Nephron (organoid): ENCODE data around the gene CNTN4.

Experiments used
- H3K27ac Mint-ChIP-seq, 3 experiments: 2 replicates each; pipeline ENCODE4 v1.8.0; 2020; ENCODE audit warnings: mixed read lengths in 3 of 3, mild to moderate bottlenecking in 2 of 3, moderate library complexity in 1 of 3
- H3K27me3 Mint-ChIP-seq: 2 replicates; pipeline ENCODE4 v1.8.0; 2021; ENCODE audit warnings: low read depth, mild to moderate bottlenecking, moderate library complexity, mixed read lengths
- H3K36me3 Mint-ChIP-seq: 2 replicates; pipeline ENCODE4 v1.8.0; 2020; ENCODE audit warnings: low read depth, mixed read lengths
- H3K4me1 Mint-ChIP-seq: 2 replicates; pipeline ENCODE4 v1.8.0; 2020; ENCODE audit warnings: mixed read lengths
- H3K4me3 Mint-ChIP-seq, 3 experiments: 2 replicates each; pipeline ENCODE4 v1.8.0; 2020; ENCODE audit warnings: mild to moderate bottlenecking in 3 of 3, mixed read lengths in 3 of 3, moderate library complexity in 2 of 3
- H3K9me3 Mint-ChIP-seq: 2 replicates; pipeline ENCODE4 v1.8.0; 2020; ENCODE audit warnings: mixed read lengths
- TF ChIP-seq, protein P1 (sequence below), 3 experiments: fragments of 200-600 bp; sonication (generic); IDR thresholded peaks; one replicate each; pipeline ENCODE4 v1.5.0; 2021; ENCODE audit warnings: antibody characterized with exemption in 3 of 3; ENCODE audit not compliant: unreplicated experiment in 3 of 3

The CNTN4 gene

DNA sequence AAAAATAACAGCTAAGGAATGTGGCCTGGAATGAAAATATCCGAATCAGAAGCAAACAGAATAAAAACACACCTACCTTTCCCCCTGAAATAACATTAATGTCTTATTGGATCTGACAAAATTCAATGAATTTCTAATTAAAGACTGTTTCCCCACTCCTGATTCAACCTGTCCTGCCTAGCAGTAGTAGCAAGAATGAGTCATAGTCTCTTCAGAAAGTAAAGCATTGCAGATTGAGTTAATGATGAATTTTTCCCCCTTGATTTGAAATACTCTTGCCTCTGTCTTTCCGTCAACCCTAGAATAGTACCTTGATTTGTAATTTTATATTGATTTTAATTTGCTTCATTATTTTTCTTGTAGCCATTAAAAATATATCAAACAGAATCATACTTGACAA lies 212.4 kb downstream of the CNTN4 start:
- H3K4me3 Mint-ChIP-seq: no peak overlapping the region
- H3K36me3 Mint-ChIP-seq: no peaks in the 10 kb centered on the region
- TF ChIP-seq, protein P1, sequence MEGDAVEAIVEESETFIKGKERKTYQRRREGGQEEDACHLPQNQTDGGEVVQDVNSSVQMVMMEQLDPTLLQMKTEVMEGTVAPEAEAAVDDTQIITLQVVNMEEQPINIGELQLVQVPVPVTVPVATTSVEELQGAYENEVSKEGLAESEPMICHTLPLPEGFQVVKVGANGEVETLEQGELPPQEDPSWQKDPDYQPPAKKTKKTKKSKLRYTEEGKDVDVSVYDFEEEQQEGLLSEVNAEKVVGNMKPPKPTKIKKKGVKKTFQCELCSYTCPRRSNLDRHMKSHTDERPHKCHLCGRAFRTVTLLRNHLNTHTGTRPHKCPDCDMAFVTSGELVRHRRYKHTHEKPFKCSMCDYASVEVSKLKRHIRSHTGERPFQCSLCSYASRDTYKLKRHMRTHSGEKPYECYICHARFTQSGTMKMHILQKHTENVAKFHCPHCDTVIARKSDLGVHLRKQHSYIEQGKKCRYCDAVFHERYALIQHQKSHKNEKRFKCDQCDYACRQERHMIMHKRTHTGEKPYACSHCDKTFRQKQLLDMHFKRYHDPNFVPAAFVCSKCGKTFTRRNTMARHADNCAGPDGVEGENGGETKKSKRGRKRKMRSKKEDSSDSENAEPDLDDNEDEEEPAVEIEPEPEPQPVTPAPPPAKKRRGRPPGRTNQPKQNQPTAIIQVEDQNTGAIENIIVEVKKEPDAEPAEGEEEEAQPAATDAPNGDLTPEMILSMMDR (IDR thresholded peaks at IDR 0.05; ENCODE audit: unreplicated experiment in 3 of 3): no peak
- no peaks in the 10 kb centered on the region for H3K9me3 Mint-ChIP-seq
- no peaks in the 10 kb centered on the region for H3K27me3 Mint-ChIP-seq
- no peaks in the 10 kb centered on the region for H3K4me1 Mint-ChIP-seq
- no peak overlapping the region for H3K27ac Mint-ChIP-seq

DNA sequence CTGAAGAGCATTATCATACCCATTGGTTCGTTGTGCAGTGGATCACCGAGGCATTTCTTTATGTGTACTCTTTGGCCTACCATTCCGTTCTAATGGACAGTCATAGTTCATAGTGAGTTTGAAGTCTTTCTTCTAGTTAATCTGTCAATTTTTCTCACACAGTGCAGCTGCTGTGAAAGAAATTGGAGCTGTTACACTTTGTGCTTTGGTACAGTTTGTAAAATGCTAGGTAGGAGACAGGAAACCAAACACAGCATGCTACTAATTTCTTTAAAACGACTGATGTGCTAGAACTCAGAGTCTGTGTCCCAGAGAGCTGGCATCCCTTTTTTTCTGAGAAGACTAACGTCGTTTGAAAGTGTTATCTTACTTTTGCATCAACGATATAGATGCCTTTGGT lies 218.9 kb downstream of the CNTN4 start:
- TF ChIP-seq, protein P1 (IDR thresholded peaks at IDR 0.05; ENCODE audit: unreplicated experiment in 3 of 3): no peak
- H3K27ac Mint-ChIP-seq: no peak overlapping the region
- no peaks in the 10 kb centered on the region for H3K9me3 Mint-ChIP-seq
- H3K27me3 Mint-ChIP-seq: no peaks in the 10 kb centered on the region
- H3K36me3 Mint-ChIP-seq: no peaks in the 10 kb centered on the region
- no peaks in the 10 kb centered on the region for H3K4me1 Mint-ChIP-seq
- H3K4me3 Mint-ChIP-seq: no peak overlapping the region

DNA sequence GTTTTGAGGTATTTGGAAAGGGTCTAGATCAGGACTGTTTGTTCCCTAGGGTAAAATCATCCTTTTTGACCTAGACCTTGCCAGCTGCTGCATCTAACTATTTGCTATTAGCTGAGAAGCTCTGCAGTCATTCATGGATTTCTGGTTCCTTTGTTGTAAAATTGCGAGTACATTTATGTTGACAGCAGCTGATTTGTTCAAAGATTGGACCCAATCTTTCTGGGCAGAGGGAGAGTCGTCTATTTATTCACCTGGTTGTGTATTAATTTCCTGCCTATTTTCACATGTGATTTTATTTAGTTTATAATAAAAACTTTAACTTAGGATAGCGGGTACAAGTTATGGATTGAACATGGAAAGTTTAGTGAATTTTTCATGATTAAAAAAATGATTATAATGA lies 236.3 kb downstream of the CNTN4 start:
- no peaks in the 10 kb centered on the region for H3K9me3 Mint-ChIP-seq
- H3K4me3 Mint-ChIP-seq: no peak overlapping the region
- H3K36me3 Mint-ChIP-seq: no peaks in the 10 kb centered on the region
- H3K27me3 Mint-ChIP-seq: no peaks in the 10 kb centered on the region
- H3K27ac Mint-ChIP-seq: no peak overlapping the region
- TF ChIP-seq, protein P1 (IDR thresholded peaks at IDR 0.05; ENCODE audit: unreplicated experiment in 3 of 3): no peak
- no peaks in the 10 kb centered on the region for H3K4me1 Mint-ChIP-seq

DNA sequence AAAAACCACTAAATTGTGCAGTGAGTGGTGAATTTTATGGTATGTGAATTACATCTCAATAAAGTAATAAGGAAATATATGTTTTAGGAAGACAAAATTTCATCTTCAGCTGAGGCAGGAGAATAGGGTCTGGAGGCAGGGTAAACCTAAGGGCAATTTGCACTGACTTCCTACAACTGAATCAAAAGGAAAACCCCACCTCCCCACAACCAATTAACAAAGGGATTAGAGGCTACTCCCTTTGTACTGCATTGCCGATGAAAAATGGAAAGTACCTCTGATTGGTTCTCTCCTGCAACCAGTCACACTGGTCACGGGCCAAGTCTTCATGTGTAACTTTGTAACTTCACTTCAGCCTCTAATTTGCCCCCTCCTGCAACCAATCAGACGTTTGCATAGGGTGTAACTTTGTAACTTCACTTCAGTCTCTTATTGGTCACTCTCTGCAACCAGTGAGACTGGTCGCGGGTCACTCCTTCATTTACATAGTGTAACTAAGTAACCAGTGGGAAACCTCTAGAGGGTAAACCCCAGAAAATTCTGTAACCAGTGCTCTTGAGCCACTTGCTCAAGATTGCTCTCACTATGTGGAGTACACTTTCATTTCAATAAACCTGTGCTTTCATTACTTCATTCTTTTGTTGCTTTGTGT lies 244.5 kb downstream of the CNTN4 start:
- Mint-ChIP-seq H3K4me3 (no peak overlapping the region), H3K27me3 (no peaks in the 10 kb centered on the region), H3K9me3 (no peaks in the 10 kb centered on the region), H3K4me1 (no peaks in the 10 kb centered on the region), H3K36me3 (peaks cover 17% of the 10 kb centered on the region), H3K27ac (no peak overlapping the region)
- TF ChIP-seq, protein P1 (IDR thresholded peaks at IDR 0.05; ENCODE audit: unreplicated experiment in 3 of 3): no peak

DNA sequence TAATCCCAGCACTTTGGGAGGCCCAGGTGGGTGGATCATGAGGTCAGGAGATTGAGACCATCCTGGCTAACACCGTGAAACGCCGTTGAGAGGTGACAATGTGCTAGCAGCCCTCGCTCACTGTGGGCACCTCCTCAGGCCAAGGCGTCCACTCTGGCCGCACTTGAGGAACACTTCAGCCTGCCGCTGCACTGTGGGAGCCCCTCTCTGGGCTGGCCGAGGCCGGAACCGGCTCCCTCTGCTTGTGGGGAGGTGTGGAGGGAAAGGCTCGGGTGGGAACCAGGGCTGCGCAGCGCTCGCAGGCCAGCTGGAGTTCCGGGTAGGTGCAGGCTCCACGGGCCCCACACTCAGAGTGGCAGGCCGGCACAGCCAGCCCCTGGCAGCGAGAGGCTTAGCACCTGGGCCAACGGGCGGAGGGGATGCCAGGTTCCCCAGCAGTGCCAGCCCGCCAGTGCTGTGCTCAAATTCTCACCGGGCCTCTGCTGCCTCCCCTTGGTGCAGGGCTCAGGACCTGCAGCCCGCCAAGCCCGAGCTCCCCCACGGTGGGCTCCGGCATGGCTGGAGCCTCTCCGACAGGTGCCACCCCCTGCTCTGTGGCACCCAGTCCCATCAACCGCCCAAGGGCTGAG lies 253.6 kb downstream of the CNTN4 start:
- Mint-ChIP-seq H3K9me3 (no peaks in the 10 kb centered on the region), H3K27me3 (peaks cover 4% of the 10 kb centered on the region), H3K4me3 (no peak overlapping the region), H3K36me3 (peaks cover 20% of the 10 kb centered on the region), H3K4me1 (peaks cover 4% of the 10 kb centered on the region), H3K27ac (no peak overlapping the region)
- TF ChIP-seq, protein P1 (IDR thresholded peaks at IDR 0.05; ENCODE audit: unreplicated experiment in 3 of 3): no peak

DNA sequence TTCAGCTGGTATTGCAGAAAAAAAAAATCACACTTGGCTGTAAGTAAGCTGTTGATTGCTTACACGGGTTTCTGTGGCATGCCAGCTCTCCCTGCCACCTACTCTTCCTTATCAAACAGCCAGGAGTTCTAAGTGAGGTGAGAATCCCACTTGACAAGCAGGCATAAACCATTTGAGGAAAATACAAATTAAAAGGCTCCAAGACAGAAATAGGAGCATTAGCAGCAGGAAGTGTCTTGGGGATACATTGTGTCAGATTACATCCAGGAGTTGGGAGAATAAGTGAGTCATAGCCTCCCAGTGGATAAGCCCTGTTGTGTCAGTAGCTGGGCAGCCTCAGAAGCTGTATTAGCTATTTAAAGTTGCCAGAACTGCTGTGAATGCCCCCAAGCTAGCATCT lies 256.0 kb downstream of the CNTN4 start:
- peaks cover 4% of the 10 kb centered on the region for H3K4me1 Mint-ChIP-seq
- no peak overlapping the region for H3K27ac Mint-ChIP-seq
- H3K4me3 Mint-ChIP-seq: no peak overlapping the region
- H3K9me3 Mint-ChIP-seq: no peaks in the 10 kb centered on the region
- TF ChIP-seq, protein P1 (IDR thresholded peaks at IDR 0.05; ENCODE audit: unreplicated experiment in 3 of 3): no peak
- H3K27me3 Mint-ChIP-seq: peaks cover 4% of the 10 kb centered on the region
- peaks cover 20% of the 10 kb centered on the region for H3K36me3 Mint-ChIP-seq
